Measurements from ENCODE around the gene FCRL5.

FCRL5 gene

DNA sequence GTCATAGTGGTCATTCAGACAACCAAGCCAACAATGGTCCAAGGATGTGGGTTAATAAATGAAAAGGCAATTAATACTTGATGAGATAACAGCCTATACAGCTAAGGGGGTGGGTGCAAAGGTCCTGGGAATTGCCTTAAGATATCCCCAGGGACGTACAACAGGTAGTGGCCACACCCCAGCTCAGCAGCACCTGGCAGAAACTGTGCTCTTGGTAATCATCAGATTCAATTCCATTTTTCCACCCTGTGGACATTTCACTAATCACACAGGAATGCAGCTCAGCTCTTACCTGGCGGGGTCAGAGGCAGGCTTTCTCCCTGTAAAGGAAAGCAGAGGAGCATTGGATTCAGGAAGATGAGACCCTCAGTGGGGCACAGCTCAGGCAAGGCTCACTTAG, 32.9 kb downstream of the FCRL5 start:
- H3K4me3 ChIP-seq (ENCODE audit: low read depth, low read length) = no peak overlapping the region
- no peak for DNase-seq (ENCODE audit: low read depth)
- TF ChIP-seq CTCF (IDR thresholded peaks at IDR 0.05; ENCODE audit: low read depth, low read length) = no peak
- TF ChIP-seq MYC (IDR thresholded peaks at IDR 0.05; ENCODE audit: low read depth, low read length) = no peak
- TF ChIP-seq, protein P1, sequence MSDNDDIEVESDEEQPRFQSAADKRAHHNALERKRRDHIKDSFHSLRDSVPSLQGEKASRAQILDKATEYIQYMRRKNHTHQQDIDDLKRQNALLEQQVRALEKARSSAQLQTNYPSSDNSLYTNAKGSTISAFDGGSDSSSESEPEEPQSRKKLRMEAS (IDR thresholded peaks at IDR 0.05; ENCODE audit: low read depth, low read length) = no peak
- TF ChIP-seq POLR2A (IDR thresholded peaks at IDR 0.05; ENCODE audit: extremely low read depth, insufficient read length) = no peak

GRCh38 chr1:157517016-157517415, 35.3 kb downstream of the FCRL5 start:
- DNase-seq (ENCODE audit: low read depth) = peak; percentile 69
- H3K4me3 ChIP-seq (ENCODE audit: low read depth, low read length) = no peak overlapping the region
- no peak for TF ChIP-seq MYC (IDR thresholded peaks at IDR 0.05; ENCODE audit: low read depth, low read length)
- TF ChIP-seq, protein P1 (IDR thresholded peaks at IDR 0.05; ENCODE audit: low read depth, low read length) = no peak
- TF ChIP-seq POLR2A (IDR thresholded peaks at IDR 0.05; ENCODE audit: extremely low read depth, insufficient read length) = no peak
- TF ChIP-seq CTCF (IDR thresholded peaks at IDR 0.05; ENCODE audit: low read depth, low read length) = no peak

- H3K4me3 ChIP-seq (ENCODE audit: low read depth, low read length) = no peak overlapping the region
- TF ChIP-seq, protein P1 (IDR thresholded peaks at IDR 0.05; ENCODE audit: low read depth, low read length) = no peak
- TF ChIP-seq MYC (IDR thresholded peaks at IDR 0.05; ENCODE audit: low read depth, low read length) (no peak), POLR2A (IDR thresholded peaks at IDR 0.05; ENCODE audit: extremely low read depth, insufficient read length) (no peak), CTCF (IDR thresholded peaks at IDR 0.05; ENCODE audit: low read depth, low read length) (no peak)
Observed at GRCh38 chr1:157515709-157516108, 36.6 kb downstream of the FCRL5 start.

DNA sequence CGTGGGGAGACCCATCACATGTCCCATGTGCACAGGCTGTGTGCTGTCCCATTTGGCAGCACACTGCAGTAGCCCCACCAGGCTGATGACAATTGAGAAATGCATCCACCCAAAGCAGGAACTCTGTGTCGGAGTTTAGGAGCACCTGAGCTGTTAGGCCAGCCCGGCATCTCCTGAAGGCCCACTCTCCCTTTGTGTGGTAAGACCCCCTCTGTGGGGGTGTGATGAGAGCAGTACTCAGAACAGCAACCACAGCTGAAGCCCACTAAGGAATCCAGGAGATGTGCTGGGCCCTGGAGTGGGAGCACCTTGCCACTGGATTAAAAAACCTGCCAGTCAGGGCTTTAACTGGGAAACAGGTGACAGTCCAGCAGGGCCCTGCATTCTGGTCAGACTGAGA, 37.2 kb downstream of the FCRL5 start:
- DNase-seq (ENCODE audit: low read depth) = no peak
- H3K4me3 ChIP-seq (ENCODE audit: low read depth, low read length) = no peak overlapping the region
- TF ChIP-seq, protein P1 (IDR thresholded peaks at IDR 0.05; ENCODE audit: low read depth, low read length) = no peak
- TF ChIP-seq CTCF (IDR thresholded peaks at IDR 0.05; ENCODE audit: low read depth, low read length) (no peak), MYC (IDR thresholded peaks at IDR 0.05; ENCODE audit: low read depth, low read length) (no peak), POLR2A (IDR thresholded peaks at IDR 0.05; ENCODE audit: extremely low read depth, insufficient read length) (no peak)

More at GRCh38 chr1:157515709-157516108, 36.6 kb downstream of the FCRL5 start:
- no peak for DNase-seq (ENCODE audit: low read depth)

DNA sequence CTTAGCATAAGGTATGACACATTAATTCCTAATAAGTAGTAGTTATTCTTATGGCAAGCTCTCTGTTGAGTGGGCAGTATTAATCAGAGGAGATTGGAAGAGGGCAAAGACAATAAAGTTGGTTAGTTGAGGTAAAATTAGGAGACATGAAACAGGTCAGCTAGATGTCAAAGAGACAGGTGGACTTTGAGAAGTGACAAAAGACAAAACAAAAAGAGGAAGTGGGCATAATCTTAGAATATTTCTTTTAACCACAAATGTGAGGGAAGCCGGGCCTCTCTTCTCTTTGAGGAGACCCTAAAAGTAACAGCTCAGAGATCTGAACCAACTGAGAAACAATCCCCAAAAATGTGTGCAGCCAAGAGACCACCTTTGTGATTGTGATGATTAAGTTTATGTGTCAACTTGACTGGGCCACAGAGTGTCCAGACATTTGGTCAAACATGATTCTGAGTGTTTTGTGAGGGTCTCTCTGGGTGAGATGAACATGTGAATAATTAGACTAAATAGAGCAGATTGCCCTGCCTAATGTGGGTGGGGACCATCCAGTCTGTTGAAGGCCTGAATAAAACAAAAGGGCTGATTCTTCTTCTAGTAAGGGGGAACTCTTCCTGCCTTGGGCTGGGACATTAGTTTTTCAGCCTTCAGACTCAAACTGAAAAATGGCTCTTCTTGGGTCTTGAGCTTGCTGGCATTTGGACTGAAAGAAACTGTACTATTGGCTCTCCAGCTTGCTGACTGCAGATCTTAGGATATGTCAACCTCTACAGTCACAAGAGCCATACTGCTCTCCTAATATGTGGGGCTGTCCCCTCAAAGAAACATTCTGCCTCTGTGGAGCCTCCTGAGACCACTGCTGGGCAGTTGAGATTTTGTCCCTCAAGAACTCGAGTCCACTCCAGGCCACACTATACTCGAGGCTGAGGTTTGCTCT, 40.0 kb downstream of the FCRL5 start:
- DNase-seq (ENCODE audit: low read depth) = peak; percentile 49
- H3K4me3 ChIP-seq (ENCODE audit: low read depth, low read length) = no peak overlapping the region
- TF ChIP-seq POLR2A (IDR thresholded peaks at IDR 0.05; ENCODE audit: extremely low read depth, insufficient read length) = no peak
- TF ChIP-seq, protein P1 (IDR thresholded peaks at IDR 0.05; ENCODE audit: low read depth, low read length) = no peak
- TF ChIP-seq CTCF (IDR thresholded peaks at IDR 0.05; ENCODE audit: low read depth, low read length) = no peak
- TF ChIP-seq MYC (IDR thresholded peaks at IDR 0.05; ENCODE audit: low read depth, low read length) = no peak
